ENCODE measurements around the gene ACSL6.

ACSL6 gene

GRCh38 chr5:131999441-132000240 is 11.8 kb downstream of the ACSL6 start:
- DNase-seq, result no peak

DNA sequence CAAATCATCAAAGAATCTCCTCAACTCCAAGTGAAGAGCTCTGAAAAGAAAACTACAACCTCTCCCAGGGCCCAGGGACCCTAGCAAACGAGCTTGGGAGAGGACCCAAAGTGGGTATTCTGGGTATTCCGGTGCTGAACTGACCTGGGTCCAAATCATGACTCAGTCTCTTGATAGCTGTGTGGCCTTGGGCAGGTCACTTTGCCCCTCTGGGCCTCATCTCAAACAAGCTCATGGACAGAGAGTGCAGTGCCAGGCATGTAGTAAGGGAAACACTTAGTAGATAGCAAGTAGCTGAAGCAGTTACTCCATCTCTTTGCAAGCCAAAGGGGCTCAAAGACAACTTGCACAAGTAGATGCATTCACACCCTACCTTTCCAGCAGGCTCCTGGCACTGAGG is 12.4 kb downstream of the ACSL6 start:
- DNase-seq, result no peak

DNA sequence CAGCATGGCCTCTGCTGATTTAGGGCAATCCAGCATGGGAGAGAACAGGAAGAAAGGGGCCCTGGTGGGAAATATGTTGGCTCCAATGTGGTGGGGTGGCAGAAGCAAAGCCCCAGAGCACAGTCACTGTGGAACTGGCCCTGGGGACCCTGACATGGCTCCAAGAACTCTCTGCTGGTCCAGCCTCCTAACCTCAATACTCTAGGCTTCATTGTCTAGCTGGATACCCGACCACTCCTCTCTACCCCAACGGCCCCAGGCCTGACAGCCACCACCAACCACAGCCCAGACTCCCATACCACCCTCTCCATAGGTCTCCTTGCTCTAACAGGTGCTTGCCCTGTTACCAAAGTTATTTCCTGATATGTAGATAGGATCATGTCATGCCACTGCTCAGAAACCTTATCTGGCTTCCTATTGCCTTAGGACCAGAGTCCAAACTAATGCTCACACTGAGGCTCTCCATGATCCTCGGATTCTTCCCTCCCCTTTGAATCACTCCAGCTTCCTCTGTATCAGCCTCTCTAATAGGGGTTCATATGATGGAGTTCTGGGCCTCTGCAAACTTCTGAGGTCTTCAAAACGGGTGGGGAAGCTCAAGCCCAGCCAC is 12.9 kb downstream of the ACSL6 start:
- no peak for DNase-seq

GRCh38 chr5:131997727-131998117 is 13.7 kb downstream of the ACSL6 start:
- DNase-seq, result no peak

DNA sequence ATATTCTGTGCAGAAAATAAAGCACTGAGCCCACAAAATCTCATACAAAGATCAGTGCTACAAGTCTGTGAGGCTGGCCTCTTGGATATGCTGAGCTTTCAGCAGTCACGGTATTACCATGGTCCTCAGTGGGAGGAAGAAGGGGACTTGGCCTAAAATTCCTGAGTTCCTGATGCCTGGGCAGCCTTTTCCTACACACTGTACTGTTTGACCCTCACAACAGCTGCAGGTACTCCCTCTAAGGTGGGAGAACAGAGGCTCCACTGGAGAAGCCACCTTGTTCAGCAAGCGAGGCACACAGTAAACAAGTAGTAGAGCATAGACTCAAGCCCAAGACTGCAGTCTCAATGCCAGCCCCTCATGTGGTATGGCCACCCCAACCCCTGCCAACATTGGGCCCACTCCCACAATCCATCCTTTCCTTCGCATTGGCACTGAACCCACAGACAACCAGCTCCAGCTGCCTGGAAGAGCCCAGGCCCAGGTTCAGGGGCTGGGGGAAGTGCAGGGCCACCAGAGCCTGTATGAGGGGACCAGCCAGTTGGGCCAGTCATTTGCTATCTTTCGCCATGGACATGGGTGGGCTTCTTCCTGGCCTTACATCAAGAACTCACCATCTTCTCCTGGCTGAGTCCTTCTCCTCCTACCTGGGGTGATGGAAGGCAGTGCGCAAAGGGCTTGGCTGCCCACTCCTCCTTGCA is 14.3 kb downstream of the ACSL6 start:
- no peak for DNase-seq

DNA sequence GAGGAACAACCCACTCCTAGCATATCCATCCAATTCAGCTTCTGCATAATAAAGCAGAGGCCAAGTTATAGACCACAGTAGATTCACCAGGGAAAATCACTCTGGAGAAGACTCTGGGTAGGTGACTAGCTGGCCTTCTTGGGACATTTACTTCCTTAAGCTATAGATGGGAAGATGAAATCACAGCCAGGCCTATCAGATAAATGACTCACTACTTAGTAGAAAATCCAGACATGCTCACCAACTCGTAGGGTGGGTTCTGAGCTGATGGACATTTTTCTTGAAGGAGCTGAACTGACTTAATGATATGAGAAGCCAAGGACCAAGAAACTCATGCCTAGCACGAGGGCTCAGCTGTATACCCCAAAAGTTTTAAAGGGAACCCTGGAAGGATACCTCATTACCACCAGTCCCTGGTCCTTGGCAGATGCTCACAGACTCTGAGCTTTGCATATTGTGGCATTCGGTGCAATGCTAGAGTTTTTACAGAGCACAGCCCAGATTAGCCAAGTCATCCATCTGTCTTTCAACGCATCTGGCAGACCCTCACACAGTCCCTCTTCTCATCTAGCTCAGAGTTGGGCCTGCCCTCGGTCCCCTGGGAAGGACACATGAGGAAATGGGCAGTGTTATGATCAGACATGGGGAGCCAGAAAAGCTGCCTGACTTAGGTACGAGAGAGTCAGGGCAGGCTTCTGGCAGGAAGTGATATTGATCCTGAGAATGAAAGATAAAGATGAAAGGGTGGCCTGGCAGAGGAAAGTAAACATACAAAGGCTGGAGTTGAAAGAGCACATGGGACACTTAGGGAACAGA is 15.0 kb downstream of the ACSL6 start:
- no peak for DNase-seq

- no peak for DNase-seq
These were observed 16.8 kb downstream of the ACSL6 start for GRCh38 chr5:131994533-131995226.

DNA sequence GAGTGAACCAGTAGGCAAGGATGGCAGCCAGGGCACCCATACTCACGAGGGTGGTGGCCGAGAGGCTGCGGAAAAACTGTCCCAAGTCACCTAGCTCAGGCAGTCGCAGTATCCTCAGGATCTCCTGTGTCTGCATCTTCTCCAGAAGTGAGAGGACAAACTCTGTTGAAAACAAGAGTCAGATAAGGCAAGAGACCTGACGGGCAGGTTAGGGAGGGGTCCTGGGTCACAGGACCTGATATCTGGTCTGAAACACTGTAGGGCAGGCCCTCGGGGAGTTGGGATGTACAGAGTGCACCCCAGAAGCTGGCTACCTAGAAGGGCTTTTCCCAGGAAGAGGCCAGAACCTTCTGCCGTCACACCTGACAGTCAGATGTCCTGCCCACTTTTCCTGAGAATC is 17.4 kb downstream of the ACSL6 start:
- DNase-seq, result no peak

DNA sequence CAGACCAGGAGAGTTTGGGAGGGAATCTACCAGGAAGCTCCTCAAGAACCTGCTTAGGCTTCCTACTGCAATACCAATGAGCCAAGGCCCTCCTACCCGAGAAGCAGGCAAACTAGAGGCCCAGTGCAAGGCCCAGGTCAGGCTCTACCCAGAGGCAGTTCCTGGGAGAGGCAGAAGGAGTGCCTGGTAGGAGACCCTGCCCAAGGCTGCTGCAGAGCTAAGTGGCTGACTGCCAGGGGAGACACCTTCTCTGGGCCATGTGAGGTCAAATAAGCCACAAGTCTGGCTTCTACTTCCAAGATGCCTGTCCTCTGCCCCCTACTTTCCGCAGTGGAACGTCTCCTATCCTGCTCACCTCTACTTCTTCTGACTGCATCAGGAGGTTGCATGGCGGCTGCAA is 17.8 kb downstream of the ACSL6 start:
- no peak for DNase-seq

DNA sequence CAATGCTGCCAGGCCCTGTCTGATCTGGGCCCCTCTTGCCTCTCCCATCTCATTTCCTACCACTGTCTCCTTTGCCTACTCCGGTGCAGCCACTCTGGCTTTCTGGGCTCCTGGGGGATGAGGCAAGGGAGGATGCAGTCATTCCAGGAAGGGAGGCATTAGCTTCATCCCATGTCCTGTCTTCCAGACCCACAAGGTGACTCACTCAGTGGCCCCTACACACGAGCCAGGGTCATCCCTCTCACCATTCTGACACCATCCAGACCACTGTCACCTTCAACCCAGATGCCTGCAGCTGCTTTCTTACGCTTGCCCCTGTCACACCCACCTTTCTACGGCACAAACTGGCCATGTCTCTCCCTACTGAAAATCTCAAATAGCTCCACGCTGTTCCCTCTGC is 19.1 kb downstream of the ACSL6 start:
- DNase-seq, result no peak

DNA sequence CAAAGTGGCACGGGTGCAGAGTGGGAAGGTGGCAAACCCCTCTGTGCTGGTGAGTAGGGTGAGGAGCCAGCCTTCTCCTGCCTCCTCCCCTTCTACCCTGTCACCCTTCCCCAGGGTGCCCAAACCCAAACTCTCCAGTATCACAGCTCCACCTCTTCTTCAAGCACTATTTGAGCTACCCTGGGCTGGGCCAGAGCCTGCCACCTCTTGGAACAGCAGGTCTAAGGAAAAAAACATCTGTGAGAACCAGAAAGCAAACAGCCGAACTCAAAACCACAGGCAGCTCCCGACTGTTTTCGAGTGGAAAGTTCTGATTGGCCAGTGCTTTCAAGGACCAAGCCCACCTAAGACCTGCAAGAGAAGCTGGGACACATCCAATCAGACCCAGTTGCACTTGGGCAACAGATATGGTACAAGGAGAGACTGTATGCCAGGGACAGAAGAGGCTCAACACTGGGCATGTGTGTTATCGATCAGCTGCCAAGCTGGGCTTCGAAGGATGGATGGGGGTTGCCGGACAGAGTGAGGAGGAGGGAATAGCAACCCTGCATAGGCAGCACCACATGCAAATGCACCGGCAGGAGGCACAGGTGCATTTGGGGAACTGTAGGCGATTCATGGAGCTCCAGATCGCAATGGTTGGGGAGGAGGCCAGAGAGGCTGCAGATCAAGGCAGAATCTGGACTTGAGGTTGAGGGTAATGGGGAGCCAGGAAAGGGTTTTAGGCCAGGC is 19.7 kb downstream of the ACSL6 start:
- no peak for DNase-seq

- DNase-seq, result no peak
These were observed 20.7 kb downstream of the ACSL6 start for GRCh38 chr5:131990716-131991115.

DNA sequence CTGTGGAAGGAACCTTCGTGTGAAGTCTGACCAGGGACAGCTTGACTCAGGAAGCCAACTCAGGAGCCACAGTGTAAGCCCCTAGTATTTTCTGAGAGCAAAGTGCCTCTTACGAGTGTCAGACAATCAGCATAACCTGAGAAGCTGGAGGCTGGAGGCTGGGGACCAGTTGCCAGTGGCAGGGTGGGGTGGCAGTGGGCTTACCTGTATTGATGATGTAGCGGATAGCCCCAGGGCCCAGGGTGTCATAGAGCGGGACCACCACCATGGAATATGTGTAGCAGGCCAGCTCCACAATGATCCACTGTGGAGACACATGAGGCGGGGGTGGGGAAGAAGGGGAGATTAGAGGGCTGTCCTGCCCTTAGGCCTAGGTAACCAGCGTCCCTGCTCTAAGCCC is 22.9 kb downstream of the ACSL6 start:
- DNase-seq, result no peak

DNA sequence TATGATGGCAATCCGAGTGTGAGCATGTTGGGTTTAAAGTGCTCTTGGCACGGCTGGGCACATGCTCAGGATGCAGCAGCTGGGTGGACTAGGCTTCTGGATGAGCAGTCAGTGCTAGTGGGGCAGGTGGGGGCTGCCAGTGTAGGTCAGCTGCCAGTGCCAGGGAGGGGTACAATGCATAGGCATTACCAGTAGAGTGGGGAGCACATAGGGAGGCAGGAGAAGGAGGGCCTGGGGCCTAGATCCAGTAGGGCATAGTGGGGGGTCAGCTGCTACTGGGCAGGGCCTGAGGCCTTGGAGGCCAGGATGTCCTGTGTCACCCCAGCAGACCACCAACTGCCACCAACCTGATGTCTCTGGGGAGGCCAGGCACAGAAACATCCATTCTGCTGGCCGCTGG is 24.2 kb downstream of the ACSL6 start:
- no peak for DNase-seq

GRCh38 chr5:131986161-131986912 is 25.1 kb downstream of the ACSL6 start:
- no peak for DNase-seq

GRCh38 chr5:131984956-131985665 is 26.3 kb downstream of the ACSL6 start:
- DNase-seq, result no peak

DNA sequence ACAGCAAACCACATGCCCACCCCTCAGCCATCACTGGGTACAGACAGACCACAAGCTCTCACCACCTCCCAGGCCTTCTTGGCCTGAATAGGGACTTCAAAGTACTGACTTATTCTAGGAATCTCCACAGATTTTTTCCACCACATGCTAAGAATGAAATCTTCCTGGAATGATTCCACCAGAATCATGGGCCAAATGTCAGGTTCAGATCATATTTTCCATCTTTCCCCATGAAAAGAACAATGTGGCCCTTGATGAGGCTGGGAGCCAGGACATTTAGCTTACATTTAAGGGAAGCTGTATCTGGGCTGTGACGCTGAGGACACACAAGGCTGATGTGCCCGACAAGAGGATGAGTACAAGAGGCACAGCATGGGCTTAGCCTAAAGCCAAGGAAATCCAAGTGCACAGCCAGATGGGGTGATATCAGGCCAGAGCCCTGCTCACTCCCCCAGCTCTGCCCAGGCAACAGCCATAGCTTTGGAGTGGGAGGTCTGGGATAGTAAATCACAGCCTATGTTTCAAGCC is 28.1 kb downstream of the ACSL6 start:
- DNase-seq, result no peak

DNA sequence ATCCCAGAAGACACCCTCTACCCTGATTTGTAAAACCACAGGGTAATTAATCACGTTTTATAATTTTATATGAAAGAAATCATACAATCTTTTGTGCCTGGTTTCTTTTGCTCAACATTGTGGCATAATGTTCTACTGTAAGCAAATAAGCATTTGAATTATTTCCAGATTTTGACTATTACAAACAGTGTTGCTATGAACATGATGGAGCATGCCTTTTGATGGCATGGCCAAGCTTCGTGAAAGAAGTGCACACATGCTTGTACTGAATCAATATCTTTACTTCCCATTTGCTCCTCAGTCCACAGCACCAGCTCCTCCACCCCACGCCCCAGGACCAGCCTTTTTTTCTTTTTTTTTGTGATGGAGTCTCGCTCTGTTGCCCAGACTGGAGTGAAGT is 29.9 kb downstream of the ACSL6 start:
- no peak for DNase-seq

GRCh38 chr5:131980696-131981095 is 30.8 kb downstream of the ACSL6 start:
- no peak for DNase-seq

- DNase-seq, result no peak
These were observed 31.6 kb downstream of the ACSL6 start for GRCh38 chr5:131979816-131980215.
